Neural cell (in vitro differentiated cells): Measurements from ENCODE around the gene TARBP2. TPM values are rescaled to one million over a fixed set of nuclear protein-coding genes. Genes with fewer than 3 reads are reported as not detected.

Experiments
- H2AFZ ChIP-seq: fragments of 200-600, 300-800 bp; sonication (generic), shearing (Covaris generic); 2 replicates; pipeline ENCODE4 v1.6.0; 2014; ENCODE audit warnings: low read depth, mild to moderate bottlenecking, antibody characterized with exemption, low read length, moderate library complexity
- H3F3A ChIP-seq: fragments of 200-600 bp; shearing (Covaris generic); 2 replicates; pipeline ENCODE4 v1.6.1; 2016; ENCODE audit warnings: mild to moderate bottlenecking, moderate library complexity, mixed read lengths, antibody characterized with exemption, low read length; ENCODE audit not compliant: insufficient read depth, poor library complexity, severe bottlenecking
- H3K27ac ChIP-seq: fragments of 200-600, 300-800 bp; sonication (generic), shearing (Covaris generic); 2 replicates; pipeline ENCODE4 v1.5.1; 2014; ENCODE audit warnings: mild to moderate bottlenecking, low read length, moderate library complexity
- H3K27me3 ChIP-seq: fragments of 300-800, 200-600 bp; sonication (generic), shearing (Covaris generic); 2 replicates; pipeline ENCODE4 v1.6.0; 2014; ENCODE audit warnings: mild to moderate bottlenecking, low read depth, low read length, moderate library complexity; ENCODE audit not compliant: insufficient read depth
- H3K36me3 ChIP-seq: fragments of 300-800, 200-600 bp; sonication (generic), shearing (Covaris generic); 2 replicates; pipeline ENCODE4 v1.5.1; 2014; ENCODE audit warnings: mild to moderate bottlenecking, antibody characterized with exemption, low read length, moderate library complexity; ENCODE audit not compliant: insufficient read depth
- H3K4me2 ChIP-seq: fragments of 300-800, 200-600 bp; sonication (generic), shearing (Covaris generic); 2 replicates; pipeline ENCODE4 v1.6.0; 2014; ENCODE audit warnings: mild to moderate bottlenecking, low read length
- H3K4me3 ChIP-seq: fragments of 300-800, 200-600 bp; sonication (generic), shearing (Covaris generic); 2 replicates; pipeline ENCODE4 v1.5.1; 2014; ENCODE audit warnings: mild to moderate bottlenecking, low read length, moderate library complexity
- H3K79me2 ChIP-seq: fragments of 200-600 bp; shearing (Covaris generic); replicated peaks from 2 replicates; pipeline ENCODE4 v1.6.0; 2014; ENCODE audit warnings: mild to moderate bottlenecking, low read length, moderate library complexity; ENCODE audit not compliant: insufficient read depth
- H3K9ac ChIP-seq: fragments of 300-800, 200-600 bp; sonication (generic), shearing (Covaris generic); 2 replicates; pipeline ENCODE4 v1.6.1; 2016; ENCODE audit warnings: mild to moderate bottlenecking, low read length, mixed read lengths
- H3K9me2 ChIP-seq: fragments of 200-600 bp; shearing (Covaris generic); 2 replicates; pipeline ENCODE4 v1.6.1; 2016; ENCODE audit warnings: mild to moderate bottlenecking, low read length, mixed read lengths; ENCODE audit not compliant: insufficient read depth
- H3K9me3 ChIP-seq: fragments of 200-600, 300-800 bp; sonication (generic), shearing (Covaris generic); 2 replicates; pipeline ENCODE4 v1.6.1; 2016; ENCODE audit warnings: mild to moderate bottlenecking, mixed run types, low read length, moderate library complexity, mixed read lengths
- H4K20me1 ChIP-seq: fragments of 200-600 bp; shearing (Covaris generic); 2 replicates; pipeline ENCODE4 v1.6.1; 2016; ENCODE audit warnings: mild to moderate bottlenecking, mixed run types; ENCODE audit not compliant: insufficient read depth
- CTCF ChIP-seq: fragments of 450-650 bp; IDR thresholded peaks from 2 replicates; pipeline ENCODE4 v1.5.1; 2014; ENCODE audit warnings: antibody characterized with exemption, mild to moderate bottlenecking, moderate library complexity; ENCODE audit not compliant: poor library complexity, severe bottlenecking
- EP300 ChIP-seq: fragments of 450-650 bp; conservative IDR thresholded peaks from 2 replicates; pipeline ENCODE4 v1.6.1; 2014; ENCODE audit warnings: antibody characterized with exemption, mild to moderate bottlenecking, moderate library complexity; ENCODE audit not compliant: poor library complexity, severe bottlenecking
- EZH2 ChIP-seq: fragments of 200-600, 300-800 bp; shearing (Covaris generic), sonication (generic); IDR thresholded peaks from 2 replicates; pipeline ENCODE4 v1.6.1; 2014; ENCODE audit warnings: antibody characterized with exemption, low read length, borderline replicate concordance, mild to moderate bottlenecking; ENCODE audit not compliant: insufficient read depth, poor library complexity, severe bottlenecking
- MXI1 ChIP-seq: fragments of 450-650 bp; conservative IDR thresholded peaks from 2 replicates; pipeline ENCODE4 v1.6.1; 2014; ENCODE audit warnings: antibody characterized with exemption, mild to moderate bottlenecking; ENCODE audit not compliant: poor library complexity, severe bottlenecking
- POLR2AphosphoS5 ChIP-seq: IDR thresholded peaks from 2 replicates; pipeline ENCODE4 v1.6.1; 2012
- RAD21 ChIP-seq: fragments of 450-650 bp; conservative IDR thresholded peaks from 2 replicates; pipeline ENCODE4 v1.6.1; 2014; ENCODE audit warnings: antibody characterized with exemption, mild to moderate bottlenecking, moderate library complexity
- REST ChIP-seq: IDR thresholded peaks from 2 replicates; pipeline ENCODE4 v1.6.1; 2012; ENCODE audit warnings: borderline replicate concordance
- SMC3 ChIP-seq: fragments of 450-650 bp; conservative IDR thresholded peaks from 2 replicates; pipeline ENCODE4 v1.6.1; 2014; ENCODE audit warnings: antibody characterized with exemption, mild to moderate bottlenecking, moderate library complexity; ENCODE audit not compliant: poor library complexity
- TAF1 ChIP-seq: IDR thresholded peaks from 2 replicates; pipeline ENCODE4 v1.6.1; 2012; ENCODE audit warnings: low read depth
- polyA plus RNA-seq: library from polyadenylated mRNA; depleted of rRNA; stranded (reverse); fragments of >200 nt; gene quantifications from 2 replicates; pipeline ENCODE4 v1.2.3, GENCODE V29; 2014

The TARBP2 gene
- polyA plus RNA-seq, 1 donor from 2014 or later, result 135 TPM

GRCh38 chr12:53523131-53523530 is 22.0 kb downstream of the TARBP2 start:
- TF ChIP-seq POLR2AphosphoS5 (no peak), TAF1 (no peak), EZH2 (no peak), CTCF (no peak), MXI1 (no peak), EP300 (no peak), REST (no peak), SMC3 (no peak), RAD21 (no peak)
- no peak overlapping the region for H2AFZ ChIP-seq
- H3K27ac ChIP-seq, result no peak overlapping the region
- no peaks in the 10 kb centered on the region for H3F3A ChIP-seq
- no peaks in the 10 kb centered on the region for H3K36me3 ChIP-seq
- H3K79me2 ChIP-seq, result no peaks in the 10 kb centered on the region
- H4K20me1 ChIP-seq, result no peaks in the 10 kb centered on the region
- no peaks in the 10 kb centered on the region for H3K27me3 ChIP-seq
- no peak overlapping the region for H3K9ac ChIP-seq
- H3K9me3 ChIP-seq, result no peaks in the 10 kb centered on the region
- H3K9me2 ChIP-seq, result no peaks in the 10 kb centered on the region
- no peak overlapping the region for H3K4me3 ChIP-seq
- H3K4me2 ChIP-seq, result no peak overlapping the region

- H3K27ac ChIP-seq, result no peak overlapping the region
- H4K20me1 ChIP-seq, result no peaks in the 10 kb centered on the region
- no peaks in the 10 kb centered on the region for H3K9me2 ChIP-seq
- H3K27me3 ChIP-seq, result no peaks in the 10 kb centered on the region
- no peak overlapping the region for H3K9ac ChIP-seq
- no peaks in the 10 kb centered on the region for H3K36me3 ChIP-seq
- H3F3A ChIP-seq, result no peaks in the 10 kb centered on the region
- H3K4me2 ChIP-seq, result no peak overlapping the region
- TF ChIP-seq MXI1 (no peak), CTCF (no peak), TAF1 (no peak), RAD21 (no peak), REST (no peak), EZH2 (no peak), EP300 (no peak), POLR2AphosphoS5 (no peak), SMC3 (no peak)
- H3K9me3 ChIP-seq, result no peaks in the 10 kb centered on the region
- H3K4me3 ChIP-seq, result no peak overlapping the region
- H3K79me2 ChIP-seq, result no peaks in the 10 kb centered on the region
- no peak overlapping the region for H2AFZ ChIP-seq
Measured at GRCh38 chr12:53524476-53524875, 23.4 kb downstream of the TARBP2 start.
